ENCODE measurements around the gene FLAD1. TPM values are rescaled to one million over a fixed set of nuclear protein-coding genes. Genes with fewer than 3 reads are reported as not detected.

Gene FLAD1
- total RNA-seq, 1 experiment from 2014 or later = 58.4 TPM

- H3K9me3 ChIP-seq (ENCODE audit: control insufficient read depth in 1 of 2, insufficient read depth in 1 of 2, low read depth in 1 of 2, low read length in 2 of 2) = no peaks in the 10 kb centered on the region
- H4K20me1 ChIP-seq (ENCODE audit: insufficient read depth) = no peaks in the 10 kb centered on the region
- H3K4me1 ChIP-seq (ENCODE audit: control insufficient read depth in 1 of 2, insufficient read depth in 2 of 2, low read length in 2 of 2) = peaks cover 13 to 73% of the 10 kb centered on the region in 2 experiments
- H3K9me2 ChIP-seq (ENCODE audit: insufficient read depth) = no peaks in the 10 kb centered on the region
- intact Hi-C loops (cut with micrococcal nuclease) = loop anchor here (2.0 to 5.0 kb wide), 2 partner anchors 13 to 48 kb away; partner anchors contain the start of gene ADAM15
- DNase-seq (ENCODE audit: low read depth, low spot score) (no peak), ATAC-seq (peak; percentile 13; the same call in 1 of the 2 replicates)
- BruUV-seq (replicated peaks) = no TSS peak
- no peak overlapping the region for H2AFZ ChIP-seq (ENCODE audit: low read depth, low read length, poor library complexity, severe bottlenecking)
- H3K27me3 ChIP-seq (ENCODE audit: insufficient read depth, low read length) = no peaks in the 10 kb centered on the region
- peak overlapping the region; percentile 93 for H3K9ac ChIP-seq (ENCODE audit: low read length)
- peak overlapping the region; percentile 80 for H3K4me2 ChIP-seq (ENCODE audit: low read length)
- H3K4me3 ChIP-seq (replicated peaks in 1 of 2; ENCODE audit: low read depth in 1 of 2, low read length in 2 of 2) = peak overlapping the region; percentile 97 to 98
- peaks cover 63% of the 10 kb centered on the region for H3K79me2 ChIP-seq (ENCODE audit: insufficient read depth, low read length)
- H3K27ac ChIP-seq (ENCODE audit: low read depth, low read length) = peak overlapping the region; percentile 97
- ChIA-PET CTCF (interaction anchor here (1.2 to 2.3 kb wide), 2 partner anchors 12 to 47 kb away, joined by 3 to 7 read pairs; partner anchors contain the start of gene ADAM15), RAD21 (ENCODE audit: low non-redundant PET in 1 of 2, low total read pairs in 2 of 2, uncharacterized antibody in 2 of 2, unreplicated experiment in 2 of 2) (interaction anchor here in 1 of 2 experiments (0.7 kb wide), 1 partner anchor 81 kb away, joined by 3 read pairs; no protein-coding TSS in a partner anchor), POLR2A (interaction anchor here (1.0 to 1.5 kb wide), 2 partner anchors 13 to 32 kb away, joined by 3 to 6 read pairs; no protein-coding TSS in a partner anchor)
- H3K36me3 ChIP-seq (ENCODE audit: control insufficient read depth in 1 of 2, insufficient read depth in 2 of 2, low read length in 2 of 2) = peaks cover 0 to 2% of the 10 kb centered on the region in 2 experiments; a peak in 2 of 4 replicates
- TF ChIP-seq EGR1 (IDR thresholded peaks at IDR 0.05; ENCODE audit: low read depth) (no peak), SIN3A (IDR thresholded peaks at IDR 0.05; ENCODE audit: low read depth) (no peak), EZH2phosphoT487 (IDR thresholded peaks at IDR 0.05; ENCODE audit: borderline replicate concordance) (no peak), POLR2AphosphoS5 (IDR thresholded peaks at IDR 0.05; ENCODE audit: low read depth, low read length) (peak; percentile 50; the same call in 1 of the 2 replicates), ZNF274 (IDR thresholded peaks at IDR 0.05; ENCODE audit: low read depth, low read length) (no peak), POLR2A (IDR thresholded peaks at IDR 0.05; ENCODE audit: borderline replicate concordance, extremely low read depth, insufficient read depth, insufficient read length) (peak; percentile 38)
Measured at GRCh38 chr1:155003766-155004351, 20.7 kb downstream of the FLAD1 start.

- H3K9ac ChIP-seq (ENCODE audit: low read length) = peak overlapping the region; percentile 93
- BruUV-seq (replicated peaks) = TSS peak; percentile 37
- H3K4me3 ChIP-seq (replicated peaks in 1 of 2; ENCODE audit: low read depth in 1 of 2, low read length in 2 of 2) = peak overlapping the region; percentile 97 to 98
- DNase-seq (ENCODE audit: low read depth, low spot score) (no peak), ATAC-seq (no peak)
- no peaks in the 10 kb centered on the region for H3K27me3 ChIP-seq (ENCODE audit: insufficient read depth, low read length)
- peak overlapping the region; percentile 97 for H3K27ac ChIP-seq (ENCODE audit: low read depth, low read length)
- H3K4me1 ChIP-seq (ENCODE audit: control insufficient read depth in 1 of 2, insufficient read depth in 2 of 2, low read length in 2 of 2) = peaks cover 11 to 66% of the 10 kb centered on the region in 2 experiments
- no peaks in the 10 kb centered on the region for H4K20me1 ChIP-seq (ENCODE audit: insufficient read depth)
- no peak overlapping the region for H2AFZ ChIP-seq (ENCODE audit: low read depth, low read length, poor library complexity, severe bottlenecking)
- CTCF ChIA-PET = interaction anchor here (1.2 to 2.3 kb wide), 2 partner anchors 12 to 47 kb away, joined by 3 to 7 read pairs; partner anchors contain the start of gene ADAM15
- H3K4me2 ChIP-seq (ENCODE audit: low read length) = peak overlapping the region; percentile 80
- no peaks in the 10 kb centered on the region for H3K9me2 ChIP-seq (ENCODE audit: insufficient read depth)
- TF ChIP-seq JUND (IDR thresholded peaks at IDR 0.05) (no peak), SIN3A (IDR thresholded peaks at IDR 0.05; ENCODE audit: low read depth) (no peak), EGR1 (IDR thresholded peaks at IDR 0.05; ENCODE audit: low read depth) (no peak), RAD21 (IDR thresholded peaks at IDR 0.05; ENCODE audit: low read depth) (no peak), ELF1 (IDR thresholded peaks at IDR 0.05; ENCODE audit: borderline replicate concordance, low read depth) (no peak), YY1 (IDR thresholded peaks at IDR 0.05; ENCODE audit: extremely low read depth, insufficient replicate concordance, low read depth, low read length) (no peak), CBX3 (IDR thresholded peaks at IDR 0.05; ENCODE audit: low read depth) (no peak), EZH2phosphoT487 (IDR thresholded peaks at IDR 0.05; ENCODE audit: borderline replicate concordance) (no peak), ZNF274 (IDR thresholded peaks at IDR 0.05; ENCODE audit: low read depth, low read length) (no peak), CEBPB (IDR thresholded peaks at IDR 0.05; ENCODE audit: low read depth) (no peak), ZBTB33 (IDR thresholded peaks at IDR 0.05; ENCODE audit: extremely low read depth, insufficient replicate concordance, low read length) (no peak)
- intact Hi-C loops (cut with micrococcal nuclease) = loop anchor here (5.0 kb wide), 1 partner anchor 48 kb away; the partner anchor contains the start of gene ADAM15
- peaks cover 65% of the 10 kb centered on the region for H3K79me2 ChIP-seq (ENCODE audit: insufficient read depth, low read length)
- RAD21 ChIA-PET (ENCODE audit: low non-redundant PET in 1 of 2, low total read pairs in 2 of 2, uncharacterized antibody in 2 of 2, unreplicated experiment in 2 of 2) = no interaction called here
- peaks cover 0 to 2% of the 10 kb centered on the region in 2 experiments; a peak in 2 of 4 replicates for H3K36me3 ChIP-seq (ENCODE audit: control insufficient read depth in 1 of 2, insufficient read depth in 2 of 2, low read length in 2 of 2)
- POLR2A ChIA-PET = interaction anchor here (1.0 to 1.5 kb wide), 2 partner anchors 13 to 32 kb away, joined by 3 to 6 read pairs; no protein-coding TSS in a partner anchor
- no peaks in the 10 kb centered on the region for H3K9me3 ChIP-seq (ENCODE audit: control insufficient read depth in 1 of 2, insufficient read depth in 1 of 2, low read depth in 1 of 2, low read length in 2 of 2)
Measured at GRCh38 chr1:155004352-155005075, 21.4 kb downstream of the FLAD1 start.

All from HCT116 (cell line).